ENCODE measurements around the gene POU2F1. TPM values are rescaled to one million over a fixed set of nuclear protein-coding genes. Genes with fewer than 3 reads are reported as not detected.

Gene POU2F1
- total RNA-seq, 8 experiments from 2014 or later, result 11.4 to 29.7 (median 20.2) TPM

DNA sequence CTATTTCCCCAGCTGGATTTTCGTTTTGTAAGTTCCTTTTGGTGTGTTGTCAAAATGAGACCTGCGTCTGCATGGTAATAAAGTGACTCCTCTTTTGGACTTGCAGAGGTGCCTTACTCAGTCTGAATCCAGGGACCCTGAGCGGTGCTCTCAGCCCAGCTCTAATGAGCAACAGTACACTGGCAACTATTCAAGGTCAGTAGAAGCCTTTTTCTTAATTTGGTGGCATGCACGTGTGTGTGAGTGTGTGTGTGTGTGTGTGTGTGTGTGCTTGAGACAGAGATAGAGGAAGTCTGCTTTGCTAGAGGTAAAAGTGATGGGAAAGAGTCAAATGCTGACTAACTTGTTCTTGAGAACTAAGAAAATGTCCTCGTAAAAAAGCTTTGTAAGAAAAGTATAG, 192.2 kb downstream of the POU2F1 start:
- H3K27ac ChIP-seq, result no peak overlapping the region
- in situ Hi-C loops (cut with MboI; ENCODE audit: low pct_unique_long_range_greater_than_20kb in 2 of 9, low sequenced_read_pairs in 9 of 9, unreplicated experiment in 9 of 9), result no loop called here
- no peak overlapping the region for H3K4me3 ChIP-seq
- ATAC-seq (replicated peaks in 6 of 8), result no peak
- WGBS, 10 experiments, result 57 to 84% (median 70%) methylated on average over 1 to 5 of the region's 5 CpGs
- peaks cover 0 to under 1% of the 10 kb centered on the region in 2 donors for H3K4me1 ChIP-seq (replicated peaks in 1 of 2)

GRCh38 chr1:167413328-167413727, 192.6 kb downstream of the POU2F1 start:
- H3K27ac ChIP-seq, result no peak overlapping the region
- in situ Hi-C loops (cut with MboI; ENCODE audit: low pct_unique_long_range_greater_than_20kb in 2 of 9, low sequenced_read_pairs in 9 of 9, unreplicated experiment in 9 of 9), result no loop called here
- no peak overlapping the region for H3K4me3 ChIP-seq
- ATAC-seq (replicated peaks in 6 of 8), result no peak
- peaks cover 0 to 5% of the 10 kb centered on the region in 2 donors for H3K4me1 ChIP-seq (replicated peaks in 1 of 2)
- WGBS, 10 experiments, result 86 to 100% (median 94%) methylated on average over 2 to 3 of the region's 3 CpGs; no CpG with 5 or more reads in 1 of the 10 experiments

DNA sequence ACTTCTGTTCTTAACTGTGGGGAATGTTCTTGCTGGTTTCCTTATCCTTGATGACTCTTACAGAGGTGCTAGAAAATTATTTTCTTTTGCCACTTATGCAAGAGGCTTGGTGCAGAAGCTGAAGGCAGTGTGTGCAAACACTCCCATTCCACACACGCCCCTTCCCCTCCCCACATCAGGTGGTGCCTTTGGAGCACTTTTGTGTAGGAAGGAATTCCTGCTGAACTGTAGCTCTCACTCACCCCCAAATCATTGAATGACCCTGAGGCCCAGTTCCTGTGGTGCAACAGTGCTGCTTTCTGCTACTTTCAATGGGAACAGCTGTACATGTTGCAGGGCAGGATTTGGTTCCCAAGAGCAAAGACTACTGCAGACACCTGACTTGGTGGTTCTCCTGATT, 195.8 kb downstream of the POU2F1 start:
- Histone ChIP-seq H3K4me1 (replicated peaks in 1 of 2) (peaks cover 0 to 6% of the 10 kb centered on the region in 2 donors), H3K4me3 (no peak overlapping the region), H3K27ac (no peak overlapping the region)
- in situ Hi-C loops (cut with MboI; ENCODE audit: low pct_unique_long_range_greater_than_20kb in 2 of 9, low sequenced_read_pairs in 9 of 9, unreplicated experiment in 9 of 9), result no loop called here
- WGBS, 10 experiments, result 40 to 100% (median 82%) methylated on average over 1 of the region's 1 CpG; no CpG with 5 or more reads in 6 of the 10 experiments
- no peak for ATAC-seq (replicated peaks in 6 of 8)

DNA sequence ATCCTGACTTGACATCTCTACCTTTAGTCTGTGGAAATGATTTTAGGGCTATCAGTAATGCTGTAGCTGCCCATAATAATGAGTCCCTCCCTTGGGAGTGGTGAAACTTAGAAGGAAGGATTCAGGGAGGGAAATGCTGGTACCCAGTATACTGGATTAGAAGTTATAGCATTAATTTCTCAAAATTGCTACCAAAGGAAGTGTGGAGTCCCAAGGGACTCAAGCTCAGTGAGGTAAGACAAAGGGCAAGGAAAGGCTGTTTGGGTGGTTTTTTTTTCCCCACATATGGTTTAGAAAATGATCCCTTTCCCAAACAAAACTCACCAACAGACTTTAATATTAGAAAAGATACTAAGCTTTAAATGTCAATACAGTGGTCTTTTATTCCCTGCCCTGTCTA, 197.7 kb downstream of the POU2F1 start:
- H3K27ac ChIP-seq, result no peak overlapping the region
- H3K4me1 ChIP-seq (replicated peaks in 1 of 2), result peaks cover 0 to 6% of the 10 kb centered on the region in 2 donors
- in situ Hi-C loops (cut with MboI; ENCODE audit: low pct_unique_long_range_greater_than_20kb in 2 of 9, low sequenced_read_pairs in 9 of 9, unreplicated experiment in 9 of 9), result no loop called here
- no peak overlapping the region for H3K4me3 ChIP-seq
- ATAC-seq (replicated peaks in 6 of 8), result peak in 2 of 8 experiments; percentile 20 to 50

DNA sequence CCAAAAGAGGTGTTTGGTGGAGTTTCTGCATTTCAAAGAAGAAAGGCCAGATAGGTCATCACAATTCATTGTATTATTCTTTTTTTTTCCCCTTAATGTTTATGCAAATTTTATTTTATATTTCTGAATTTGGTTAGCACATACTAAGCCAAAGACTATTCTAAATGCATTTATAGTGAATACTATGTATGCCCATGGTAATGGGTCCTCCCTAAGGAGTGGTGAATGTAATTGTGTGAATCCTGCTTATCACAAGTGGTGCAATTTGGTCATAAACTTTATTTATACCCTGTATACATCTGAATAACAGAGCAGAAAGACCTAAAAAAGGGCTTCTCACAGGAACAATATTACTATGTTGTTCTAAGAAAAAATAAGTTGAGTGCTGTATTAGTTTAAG, 198.6 kb downstream of the POU2F1 start:
- ATAC-seq (replicated peaks in 6 of 8), result peak in 2 of 8 experiments; percentile 52 to 59

GRCh38 chr1:167420510-167420909, 199.8 kb downstream of the POU2F1 start:
- Histone ChIP-seq H3K4me3 (no peak overlapping the region), H3K4me1 (replicated peaks in 1 of 2) (peaks cover 0 to 6% of the 10 kb centered on the region in 2 donors), H3K27ac (no peak overlapping the region)
- in situ Hi-C loops (cut with MboI; ENCODE audit: low pct_unique_long_range_greater_than_20kb in 2 of 9, low sequenced_read_pairs in 9 of 9, unreplicated experiment in 9 of 9), result no loop called here
- peak in 2 of 8 experiments; percentile 69 to 75 for ATAC-seq (replicated peaks in 6 of 8)
- WGBS, 10 experiments, result 0 to 100% (median 35%) methylated on average over 1 to 3 of the region's 3 CpGs

More for the DNA sequence above, 198.6 kb downstream of the POU2F1 start:
- H3K4me3 ChIP-seq, result no peak overlapping the region
- H3K4me1 ChIP-seq (replicated peaks in 1 of 2), result peaks cover 0 to 6% of the 10 kb centered on the region in 2 donors
- in situ Hi-C loops (cut with MboI; ENCODE audit: low pct_unique_long_range_greater_than_20kb in 2 of 9, low sequenced_read_pairs in 9 of 9, unreplicated experiment in 9 of 9), result no loop called here
- H3K27ac ChIP-seq, result no peak overlapping the region

DNA sequence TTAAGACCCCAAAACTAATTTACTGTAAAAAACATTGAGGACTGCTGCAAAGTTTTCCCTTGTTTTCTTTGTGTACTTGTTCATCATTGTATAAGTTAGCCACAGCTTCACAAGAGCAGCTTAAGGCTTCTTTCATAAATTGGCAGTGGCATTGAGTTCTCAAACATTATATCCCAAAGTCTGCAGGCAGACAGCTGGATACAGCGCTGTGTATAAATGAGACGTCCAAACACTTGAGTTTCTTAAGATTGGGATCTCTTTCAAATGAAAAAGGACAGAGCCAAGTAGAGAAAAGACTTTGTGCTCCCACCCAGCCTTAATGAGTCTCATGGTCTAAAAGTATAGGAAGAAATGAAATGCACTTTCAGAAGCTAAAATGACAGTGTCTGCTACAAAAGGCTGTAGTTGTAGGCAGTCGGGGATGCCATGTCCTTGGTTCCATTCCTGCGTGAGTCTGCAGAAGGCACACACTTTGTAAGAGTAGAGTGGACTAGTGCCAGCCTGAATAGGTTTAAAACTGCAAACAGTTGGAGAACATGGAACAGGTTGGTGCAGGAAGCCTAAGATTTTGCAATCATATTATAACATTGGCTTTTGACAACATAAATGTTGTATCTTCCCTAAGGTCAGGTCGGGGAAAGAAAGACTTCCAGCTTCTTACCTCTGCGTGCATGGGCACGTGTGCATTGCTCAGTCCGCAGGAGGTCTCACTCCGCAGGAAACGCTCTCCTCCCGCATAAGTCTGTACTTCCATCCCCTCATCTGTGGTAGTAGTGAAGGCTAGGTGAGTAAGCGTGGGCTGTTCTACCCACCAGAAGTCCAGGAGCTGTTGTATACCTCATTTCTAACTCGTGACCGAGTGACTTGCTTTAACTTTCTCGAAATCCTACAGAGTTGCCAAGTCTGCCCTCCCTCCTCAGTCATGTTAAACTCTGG, 203.3 kb downstream of the POU2F1 start:
- ATAC-seq (replicated peaks in 6 of 8), result no peak
- Histone ChIP-seq H3K4me1 (replicated peaks in 1 of 2) (peaks cover 0 to 5% of the 10 kb centered on the region in 2 donors), H3K4me3 (no peak overlapping the region), H3K27ac (no peak overlapping the region)
- WGBS, 10 experiments, result 64 to 97% (median 86%) methylated on average over 3 to 15 of the region's 15 CpGs; no CpG with 5 or more reads in 2 of the 10 experiments
- in situ Hi-C loops (cut with MboI; ENCODE audit: low pct_unique_long_range_greater_than_20kb in 2 of 9, low sequenced_read_pairs in 9 of 9, unreplicated experiment in 9 of 9), result no loop called here

DNA sequence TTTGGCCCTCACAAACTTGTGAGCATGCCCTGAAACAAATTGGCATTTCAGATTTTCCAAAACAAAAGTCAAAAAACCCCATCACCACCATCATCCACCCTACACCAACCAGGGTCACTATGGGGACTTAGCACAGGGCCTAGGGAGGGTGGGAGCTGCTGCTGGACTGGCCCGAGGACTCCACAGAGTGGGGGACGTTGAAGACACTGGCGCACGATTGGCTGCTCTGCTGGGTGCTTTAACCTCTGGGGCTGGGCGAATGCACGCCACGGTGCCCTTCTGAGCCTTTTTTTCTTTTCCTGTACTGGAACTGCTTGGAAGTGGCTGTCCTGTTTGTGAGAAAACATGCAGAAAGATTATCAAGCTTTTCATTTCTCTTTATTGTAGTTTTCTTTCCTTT, 204.8 kb downstream of the POU2F1 start:
- Histone ChIP-seq H3K27ac (no peak overlapping the region), H3K4me3 (no peak overlapping the region), H3K4me1 (replicated peaks in 1 of 2) (peaks cover 11 to 20% of the 10 kb centered on the region in 2 donors)
- in situ Hi-C loops (cut with MboI; ENCODE audit: low pct_unique_long_range_greater_than_20kb in 2 of 9, low sequenced_read_pairs in 9 of 9, unreplicated experiment in 9 of 9), result loop anchor here in 6 of 9 experiments (25.0 kb wide), 4 partner anchors 88 to 363 kb away; no protein-coding TSS in a partner anchor
- ATAC-seq (replicated peaks in 6 of 8), result no peak
- 40 to 46% methylated on average over 2 to 7 of the region's 7 CpGs; no CpG with 5 or more reads in 8 of the 10 experiments for WGBS, 10 experiments

- in situ Hi-C loops (cut with MboI; ENCODE audit: low pct_unique_long_range_greater_than_20kb in 2 of 9, low sequenced_read_pairs in 9 of 9, unreplicated experiment in 9 of 9), result loop anchor here in 6 of 9 experiments (25.0 kb wide), 4 partner anchors 89 to 364 kb away; no protein-coding TSS in a partner anchor
- H3K4me3 ChIP-seq, result no peak overlapping the region
- H3K27ac ChIP-seq, result no peak overlapping the region
- H3K4me1 ChIP-seq (replicated peaks in 1 of 2), result peaks cover 21 to 32% of the 10 kb centered on the region in 2 donors
- 79 to 100% (median 93%) methylated on average over 1 to 4 of the region's 4 CpGs; no CpG with 5 or more reads in 2 of the 10 experiments for WGBS, 10 experiments
- ATAC-seq (replicated peaks in 6 of 8), result no peak
Measured at GRCh38 chr1:167426716-167427115, 206.0 kb downstream of the POU2F1 start.

- Histone ChIP-seq H3K4me1 (replicated peaks in 1 of 2) (peaks cover 21 to 41% of the 10 kb centered on the region in 2 donors), H3K27ac (no peak overlapping the region), H3K4me3 (no peak overlapping the region)
- ATAC-seq (replicated peaks in 6 of 8), result no peak
- WGBS, 10 experiments, result 50 to 89% (median 83%) methylated on average over 1 to 5 of the region's 5 CpGs; no CpG with 5 or more reads in 4 of the 10 experiments
- in situ Hi-C loops (cut with MboI; ENCODE audit: low pct_unique_long_range_greater_than_20kb in 2 of 9, low sequenced_read_pairs in 9 of 9, unreplicated experiment in 9 of 9), result loop anchor here in 6 of 9 experiments (25.0 kb wide), 4 partner anchors 91 to 366 kb away; no protein-coding TSS in a partner anchor
Measured at GRCh38 chr1:167427848-167428247, 207.2 kb downstream of the POU2F1 start.

DNA sequence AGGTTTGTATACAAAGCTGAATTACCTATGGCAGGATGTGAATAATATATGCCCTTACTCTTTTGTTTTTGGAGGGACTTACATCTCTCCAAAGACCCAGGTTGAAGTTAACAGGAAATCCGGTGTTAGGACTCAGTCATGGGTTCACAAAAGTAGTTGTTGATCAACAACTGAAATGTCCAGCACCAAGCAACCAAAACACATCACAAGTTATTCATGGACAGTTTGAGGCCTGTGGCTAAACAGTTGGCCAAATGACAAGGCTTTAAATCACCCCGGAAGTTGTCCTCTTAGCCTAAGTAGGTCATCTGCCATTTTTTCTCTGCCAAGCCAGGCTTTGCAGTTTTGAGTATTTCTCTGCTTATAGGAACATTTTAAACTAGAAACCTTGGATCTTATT, 207.7 kb downstream of the POU2F1 start:
- no peak overlapping the region for H3K27ac ChIP-seq
- ATAC-seq (replicated peaks in 6 of 8), result peak in 2 of 8 experiments; percentile 21 to 30
- in situ Hi-C loops (cut with MboI; ENCODE audit: low pct_unique_long_range_greater_than_20kb in 2 of 9, low sequenced_read_pairs in 9 of 9, unreplicated experiment in 9 of 9), result loop anchor here in 6 of 9 experiments (25.0 kb wide), 4 partner anchors 91 to 366 kb away; no protein-coding TSS in a partner anchor
- peaks cover 21 to 41% of the 10 kb centered on the region in 2 donors for H3K4me1 ChIP-seq (replicated peaks in 1 of 2)
- 36 to 100% (median 88%) methylated on average over 1 to 2 of the region's 2 CpGs; no CpG with 5 or more reads in 3 of the 10 experiments for WGBS, 10 experiments
- no peak overlapping the region for H3K4me3 ChIP-seq

- Histone ChIP-seq H3K4me3 (no peak overlapping the region), H3K4me1 (replicated peaks in 1 of 2) (peaks cover 21 to 41% of the 10 kb centered on the region in 2 donors), H3K27ac (no peak overlapping the region)
- in situ Hi-C loops (cut with MboI; ENCODE audit: low pct_unique_long_range_greater_than_20kb in 2 of 9, low sequenced_read_pairs in 9 of 9, unreplicated experiment in 9 of 9), result loop anchor here in 6 of 9 experiments (25.0 kb wide), 4 partner anchors 92 to 367 kb away; no protein-coding TSS in a partner anchor
- WGBS, 10 experiments, result 8 to 72% (median 52%) methylated on average over 1 to 2 of the region's 2 CpGs; no CpG with 5 or more reads in 3 of the 10 experiments
- peak in 5 of 8 experiments; percentile 7 to 10 (median 9) for ATAC-seq (replicated peaks in 6 of 8)
Measured at GRCh38 chr1:167429612-167430011, 208.9 kb downstream of the POU2F1 start.

Measured in motor neuron (in vitro differentiated cells).